NK-92 (cell line): ENCODE measurements around the gene KRT15.

Source experiments
- DNase-seq: peaks from one replicate; lab custom pipeline; 2025; ENCODE audit not compliant: unreplicated experiment; lab: John Stamatoyannopoulos, UW

The KRT15 gene

DNA sequence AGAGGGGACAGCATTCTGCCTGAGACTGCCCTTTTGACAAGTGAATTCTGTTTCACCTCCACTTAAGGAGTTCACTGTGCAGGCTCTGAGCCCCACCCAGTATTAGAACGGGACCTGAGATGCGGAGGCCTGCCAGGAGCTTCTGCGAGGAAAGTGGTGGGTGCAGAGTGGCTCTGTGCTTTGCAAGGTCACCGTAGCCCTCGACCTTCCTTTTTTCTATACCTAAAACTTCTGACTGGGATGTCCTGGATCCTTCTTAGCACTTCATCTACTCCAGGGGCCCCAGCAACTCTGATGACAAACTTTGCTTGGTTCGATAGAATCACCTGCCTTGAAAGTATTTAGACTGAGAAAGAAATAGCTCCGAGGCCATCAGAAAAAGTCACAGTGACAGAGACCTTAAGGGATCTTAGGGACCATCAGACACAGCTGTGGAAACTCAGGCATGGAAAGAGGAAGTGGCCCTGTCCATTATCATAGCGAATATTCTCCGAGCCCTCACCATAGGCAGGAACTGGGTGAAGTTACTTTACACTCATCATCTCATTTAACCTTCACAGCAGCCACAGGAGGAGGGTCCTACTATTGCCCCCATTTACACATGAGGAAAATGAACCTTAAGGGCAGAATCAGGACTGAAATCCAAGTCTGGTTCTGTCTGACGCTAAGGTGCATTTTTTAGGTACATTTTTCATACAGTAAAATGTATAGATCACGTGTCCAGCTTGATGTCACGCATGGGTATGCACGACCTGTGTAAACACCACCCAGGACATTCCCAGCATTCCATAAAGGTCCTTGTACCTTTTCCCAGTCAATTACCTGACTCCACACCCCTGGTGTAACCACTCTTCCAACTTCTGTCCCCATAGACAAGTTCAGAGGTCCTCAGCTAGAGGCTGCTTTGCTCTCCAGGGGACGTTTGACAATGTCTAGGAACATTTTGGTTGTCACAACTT is 12.6 kb downstream of the KRT15 start:
- DNase-seq, result no peak

DNA sequence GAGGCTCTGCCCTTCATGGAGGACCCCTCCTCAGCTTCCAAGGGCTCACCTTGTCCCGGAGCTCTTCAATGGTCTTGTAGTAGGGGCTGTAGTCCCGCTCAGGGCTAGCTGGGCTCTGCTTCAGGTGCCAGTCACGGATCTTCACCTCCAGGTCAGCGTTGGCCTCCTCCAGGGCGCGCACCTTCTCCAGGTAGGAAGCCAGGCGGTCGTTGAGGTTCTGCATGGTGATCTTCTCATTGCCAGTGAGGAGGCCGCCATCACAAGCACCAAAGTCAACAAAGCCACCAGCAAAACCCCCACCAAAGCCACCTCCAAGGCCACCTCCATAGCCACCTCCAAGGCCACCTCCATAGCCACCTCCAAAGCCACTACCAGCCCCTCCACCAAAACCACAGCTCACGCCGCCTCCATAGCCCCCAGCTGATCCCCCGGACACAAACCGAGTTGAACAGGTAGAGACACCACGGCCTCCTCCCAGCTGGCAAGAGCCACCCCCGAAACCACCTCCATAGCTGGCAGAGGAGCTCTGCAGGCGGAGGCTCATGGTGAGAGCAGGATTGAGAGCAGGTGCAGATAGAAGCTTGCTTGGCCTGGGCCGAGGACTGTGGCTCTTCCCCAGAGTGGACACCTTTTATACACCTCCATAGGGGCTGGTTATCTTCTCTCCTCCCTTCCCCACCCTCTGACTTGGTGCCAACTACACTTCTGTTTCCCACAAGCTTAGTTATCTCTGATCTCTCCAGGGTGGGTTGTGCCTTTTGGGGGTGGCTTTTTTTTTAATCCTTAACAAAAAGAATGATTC is 13.5 kb downstream of the KRT15 start, which contains the start of gene KRT13:
Gene KRT13, minus strand, starts transcription at position 606 of the 802 bp plus-strand sequence. Its CDS starts 62 bp downstream, at position 544.
- no peak for DNase-seq

DNA sequence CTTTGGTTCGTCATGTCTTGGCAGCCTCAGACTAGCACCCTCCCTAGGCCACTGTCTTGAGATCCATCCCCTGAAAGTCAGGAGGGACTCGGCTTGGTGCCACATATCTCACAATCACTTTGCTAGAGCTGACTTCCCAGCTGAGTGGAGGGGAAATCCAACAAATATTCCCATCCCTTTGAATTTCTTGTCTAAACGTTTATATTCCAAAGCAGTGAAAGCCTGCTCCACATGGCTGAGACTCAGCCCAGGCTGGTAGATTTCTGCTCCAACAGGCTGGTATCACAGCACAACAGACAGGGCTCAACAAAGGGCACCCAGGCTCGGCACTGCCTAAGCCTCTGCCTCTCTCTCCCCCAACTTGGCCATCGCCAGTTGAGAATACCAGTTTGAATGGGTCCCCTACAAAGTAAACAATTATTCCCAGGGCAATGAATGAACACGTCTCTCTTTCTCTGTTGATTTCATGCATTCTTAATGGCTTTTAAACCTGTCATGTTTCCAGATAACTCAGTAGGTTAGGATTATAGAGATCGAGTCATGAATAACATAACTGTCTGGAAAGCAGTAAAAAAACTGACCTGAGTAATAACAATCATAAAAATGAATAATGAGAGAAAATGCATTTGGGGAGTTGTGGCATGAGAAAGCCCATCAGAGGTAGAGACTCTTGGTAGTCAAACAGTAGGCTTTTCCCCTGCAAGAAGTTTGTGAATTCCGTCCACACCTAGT is 14.3 kb downstream of the KRT15 start:
- DNase-seq, result no peak

DNA sequence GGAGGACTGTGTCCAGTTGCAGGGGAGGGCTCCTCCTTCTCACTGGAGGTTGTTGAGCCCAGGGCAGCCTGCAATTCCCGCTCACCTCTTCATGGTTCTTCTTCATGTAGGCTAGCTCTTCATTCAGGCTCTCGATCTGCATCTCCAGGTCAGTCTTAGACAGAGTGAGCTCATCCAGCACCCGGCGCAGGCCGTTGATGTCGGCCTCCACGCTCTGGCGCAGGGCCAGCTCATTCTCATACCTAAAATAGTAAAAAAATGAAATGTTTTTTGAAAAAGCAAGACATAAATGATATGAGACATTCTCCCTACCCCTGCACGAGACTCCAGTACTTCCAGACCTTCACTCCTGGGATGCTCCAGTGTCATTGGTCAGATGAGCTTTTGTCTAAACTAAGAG is 15.5 kb downstream of the KRT15 start:
- DNase-seq, result no peak

DNA sequence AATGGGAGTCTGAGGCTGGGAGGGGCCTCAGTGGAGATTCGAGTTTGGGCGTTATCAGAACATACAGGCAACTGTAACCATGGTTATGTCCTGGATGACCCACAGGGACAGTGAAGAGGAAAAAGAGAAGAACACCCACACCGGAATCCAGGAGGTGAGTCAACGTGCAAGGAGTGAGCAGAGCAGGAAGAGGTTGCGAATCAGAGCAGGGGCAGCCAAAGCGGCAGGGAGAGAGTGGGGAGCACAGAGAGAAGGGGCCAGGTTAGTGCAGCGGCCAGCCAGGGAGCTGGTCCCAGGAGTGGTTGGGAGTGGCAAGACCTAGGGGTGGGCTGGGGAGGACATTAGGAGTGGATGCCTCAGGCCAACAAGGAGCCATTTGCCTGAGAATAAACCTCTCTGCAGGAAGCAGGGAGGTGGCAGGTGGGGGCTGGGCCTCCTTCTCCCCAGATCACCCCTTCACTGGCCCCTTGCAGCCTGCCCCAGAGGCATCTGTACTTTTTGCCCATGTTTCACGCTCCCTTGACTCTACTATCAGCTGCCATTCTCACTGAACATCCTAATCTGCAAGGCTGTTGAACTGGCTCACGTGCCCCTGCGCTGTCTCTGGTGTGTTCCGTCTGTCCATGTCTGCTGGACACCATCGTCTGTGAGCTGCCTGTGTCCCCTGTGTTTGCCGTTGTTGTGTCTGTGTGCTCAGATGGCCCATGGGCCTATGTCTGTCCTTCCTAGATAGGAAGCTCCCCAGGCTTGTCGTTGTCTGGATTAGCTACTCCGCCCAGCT is 18.4 kb downstream of the KRT15 start:
- DNase-seq, result no peak

DNA sequence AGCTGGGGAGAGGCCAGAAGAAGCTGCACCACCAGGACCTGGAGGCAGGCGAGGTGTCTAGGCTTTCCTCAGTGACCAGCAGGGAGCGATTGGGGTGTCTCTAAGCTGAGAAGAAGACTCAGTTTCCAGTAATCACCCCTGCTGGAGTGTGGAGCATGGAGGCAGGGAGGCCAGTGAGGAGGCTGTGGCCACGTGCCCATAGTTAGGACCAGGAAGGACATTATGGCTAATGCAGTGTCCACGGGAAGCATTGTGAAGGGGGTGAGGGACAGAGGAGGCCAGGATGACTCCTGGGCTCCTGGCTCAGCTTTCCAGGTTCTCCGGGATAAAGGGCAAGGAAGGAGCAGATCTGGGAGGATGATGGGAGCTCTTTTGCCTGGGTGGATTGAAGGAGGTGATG is 19.0 kb downstream of the KRT15 start:
- no peak for DNase-seq

DNA sequence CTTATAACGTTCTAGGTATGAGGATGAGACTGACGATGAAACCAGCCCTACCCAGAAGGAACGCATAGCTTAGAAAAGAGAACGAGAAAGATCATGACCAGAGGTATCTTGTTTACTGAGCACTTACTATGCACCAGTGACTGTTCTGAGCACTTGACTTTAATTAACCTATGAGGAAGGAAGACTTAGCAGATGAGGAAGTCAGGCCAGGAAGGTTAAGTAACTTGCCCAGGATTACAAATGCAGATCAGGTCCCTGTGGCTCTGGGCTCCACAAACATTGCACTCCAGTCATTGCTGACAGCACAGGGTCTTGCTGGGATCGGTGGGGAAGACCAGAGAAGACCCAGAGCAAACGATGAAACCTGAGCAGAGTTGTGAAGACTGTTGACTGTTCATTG is 20.4 kb downstream of the KRT15 start:
- DNase-seq, result no peak

DNA sequence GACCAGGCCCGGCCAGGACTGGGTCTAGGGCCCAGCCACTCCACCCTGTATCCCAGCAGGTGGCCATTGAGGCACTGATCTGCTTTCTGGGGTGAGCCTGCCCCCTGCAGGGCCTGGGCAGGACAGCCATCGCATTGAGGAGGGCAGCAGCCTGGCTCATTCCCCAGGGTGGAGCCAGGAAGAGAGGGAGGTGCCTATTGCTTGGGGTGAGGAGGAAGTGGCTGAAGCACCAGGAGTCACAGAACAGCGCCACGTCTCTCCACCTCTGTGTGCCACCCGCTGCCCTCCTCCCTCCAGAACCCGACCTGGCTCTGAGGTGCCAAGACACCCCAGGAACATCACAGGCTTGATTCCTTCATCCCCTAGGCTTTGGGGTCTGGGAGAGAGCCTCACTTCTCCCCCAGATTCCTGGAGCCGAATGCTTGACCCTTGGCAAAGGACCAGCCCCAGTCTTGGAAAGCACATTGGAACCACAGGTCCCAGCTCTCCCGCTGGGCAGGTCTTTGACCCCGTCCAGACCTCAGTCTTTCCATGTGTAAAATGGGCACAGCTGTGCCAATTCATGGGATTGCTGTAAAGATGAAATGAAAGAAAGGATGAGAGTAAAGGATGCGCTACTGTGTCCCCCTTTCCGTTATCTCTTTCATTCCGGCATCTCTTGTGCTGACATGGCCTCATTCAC is 21.7 kb downstream of the KRT15 start:
- DNase-seq, result no peak

DNA sequence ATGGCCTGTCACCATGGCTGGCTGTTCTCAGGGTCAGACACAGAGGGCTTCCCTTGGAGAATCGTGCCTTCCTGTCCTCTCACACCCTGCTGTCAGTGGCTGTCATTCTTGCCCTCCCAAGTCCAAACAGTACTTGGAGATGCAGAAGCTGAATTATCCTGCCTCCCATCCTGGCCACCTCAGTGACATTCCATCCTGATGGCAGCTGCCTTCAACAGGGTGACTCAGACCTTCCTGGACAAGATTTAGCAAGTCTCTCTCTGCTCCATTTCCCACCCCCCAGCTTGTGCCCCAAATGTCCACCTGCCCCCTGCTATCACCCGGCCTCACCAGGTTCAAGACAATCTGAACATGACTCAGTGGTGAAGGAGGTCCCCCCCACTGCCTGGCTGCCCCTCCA is 24.2 kb downstream of the KRT15 start:
- DNase-seq, result no peak

DNA sequence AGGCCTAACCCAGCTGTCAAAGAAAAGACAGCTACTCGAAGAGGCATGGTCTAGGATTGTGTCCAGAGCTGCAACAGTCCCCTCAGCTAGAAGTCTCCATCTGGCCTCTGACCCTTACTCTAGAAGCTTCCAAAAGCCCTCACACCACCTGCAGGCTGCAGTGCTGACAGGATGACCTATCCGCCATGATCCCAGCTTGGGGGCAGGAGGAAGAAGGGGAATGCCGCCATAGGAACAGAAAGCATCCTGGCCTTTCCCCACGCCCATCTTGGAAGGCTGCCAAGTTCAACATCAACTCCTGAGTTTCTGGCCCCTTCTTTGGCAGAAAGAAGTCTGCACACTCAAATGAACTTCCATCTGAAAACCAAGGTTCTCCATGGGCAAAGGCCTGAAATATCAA is 25.9 kb downstream of the KRT15 start:
- no peak for DNase-seq

DNA sequence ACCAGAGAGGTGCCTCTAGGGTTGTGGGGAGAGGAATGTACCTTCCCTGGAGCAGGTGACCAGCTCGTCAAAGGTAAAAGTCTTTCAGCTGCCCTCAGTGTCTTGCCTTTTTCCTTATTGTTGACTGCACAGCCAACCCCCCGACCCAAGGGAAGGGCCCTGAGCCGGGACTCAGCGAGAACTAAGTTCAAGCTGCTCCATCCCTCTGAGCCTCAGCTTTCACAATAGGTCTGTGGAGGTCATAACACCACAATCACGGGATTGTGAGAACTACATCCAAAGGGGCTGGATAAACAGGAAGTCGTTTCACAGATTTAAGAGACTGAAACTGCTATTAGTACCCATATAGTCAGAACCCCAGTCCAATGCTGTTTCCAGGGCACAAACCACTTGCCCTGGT is 26.3 kb downstream of the KRT15 start:
- no peak for DNase-seq

DNA sequence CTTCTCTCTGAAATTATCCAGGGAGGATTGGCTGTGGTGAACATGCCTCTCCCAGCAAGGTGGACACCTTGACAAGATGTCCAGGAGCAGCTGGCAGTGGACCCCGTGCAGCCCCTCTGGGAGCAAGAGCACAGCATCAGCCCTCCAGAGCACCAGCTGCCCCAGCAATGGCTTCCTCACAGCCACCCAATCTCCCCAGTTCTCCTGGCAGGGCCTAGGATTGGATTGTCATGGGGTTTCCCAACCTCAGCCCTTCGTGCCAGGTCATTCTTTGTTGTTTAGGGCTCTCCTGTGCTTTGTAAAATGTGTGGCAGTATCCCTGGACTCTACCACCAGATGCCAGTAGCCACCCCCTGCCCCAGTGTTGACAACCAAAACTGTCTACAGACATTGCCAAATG is 27.2 kb downstream of the KRT15 start:
- DNase-seq, result no peak

DNA sequence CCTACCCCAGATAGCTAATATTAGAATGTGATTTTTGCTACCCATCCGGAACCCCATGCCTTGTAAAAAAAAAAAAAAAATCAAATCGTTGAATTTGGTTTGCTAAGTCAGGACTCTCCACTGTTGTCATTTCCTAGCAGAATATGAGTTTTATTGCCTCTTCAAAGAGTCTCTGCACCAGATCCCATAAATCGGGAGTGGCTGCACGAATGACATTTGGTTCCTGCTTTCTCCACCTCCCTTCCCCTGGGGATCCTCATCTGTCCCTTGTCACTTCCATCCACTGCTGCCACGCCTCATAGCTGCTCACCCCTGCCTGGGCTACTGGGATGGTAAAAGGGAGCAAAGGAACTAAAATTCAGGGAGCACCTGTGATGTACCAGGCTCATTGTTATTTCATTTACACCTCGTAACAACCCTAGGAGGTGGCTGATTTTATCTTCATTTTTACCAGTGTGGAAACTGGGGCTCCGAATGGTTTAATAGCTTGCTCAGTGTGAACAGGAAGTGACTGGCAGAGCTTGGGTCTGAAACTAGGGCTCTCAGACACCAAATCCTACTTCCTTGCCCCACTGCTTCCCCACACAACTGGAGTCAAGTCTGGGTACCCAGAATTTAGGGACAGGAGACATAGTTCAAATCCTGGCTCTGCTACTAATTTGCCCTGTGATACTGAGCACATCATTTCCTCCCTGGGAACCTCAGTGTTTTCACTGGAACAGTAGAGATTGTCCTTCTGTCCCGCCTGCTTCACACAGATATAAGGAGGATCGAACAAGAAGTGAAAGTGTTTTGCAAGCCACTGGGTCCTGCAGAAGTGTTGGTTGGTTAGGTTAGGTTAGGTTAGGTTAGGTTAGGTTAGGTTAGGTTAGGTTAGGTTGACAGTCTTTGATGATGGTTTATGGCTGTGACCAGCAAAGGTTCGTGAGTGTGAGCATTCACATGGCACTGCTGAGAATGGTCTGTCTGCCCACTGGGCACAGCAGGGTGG is 28.4 kb downstream of the KRT15 start:
- no peak for DNase-seq

DNA sequence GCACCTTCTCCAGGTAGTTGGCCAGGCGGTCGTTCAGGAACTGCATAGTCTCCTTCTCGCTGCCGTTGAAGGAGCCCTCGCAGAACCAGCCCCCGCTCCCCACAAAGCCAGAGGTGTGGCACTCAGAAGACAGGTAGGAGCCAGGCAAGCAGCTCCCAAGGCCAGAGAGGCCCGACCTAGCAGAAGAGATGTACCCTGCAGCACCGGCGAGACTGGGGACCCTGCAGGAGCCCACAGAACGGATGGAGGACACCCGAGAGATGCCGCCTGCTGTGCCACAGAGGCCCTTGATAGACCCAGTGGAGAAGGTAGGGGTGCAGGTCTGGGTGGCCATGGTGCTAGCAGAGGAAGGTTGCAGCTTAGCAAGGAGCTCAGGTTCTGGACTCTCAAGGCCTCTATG is 29.2 kb downstream of the KRT15 start, which contains the start of gene KRT36:
Gene KRT36, minus strand, starts transcription at position 380 of the 400 bp plus-strand sequence. Its CDS starts 46 bp downstream, at position 334.
- DNase-seq, result no peak

DNA sequence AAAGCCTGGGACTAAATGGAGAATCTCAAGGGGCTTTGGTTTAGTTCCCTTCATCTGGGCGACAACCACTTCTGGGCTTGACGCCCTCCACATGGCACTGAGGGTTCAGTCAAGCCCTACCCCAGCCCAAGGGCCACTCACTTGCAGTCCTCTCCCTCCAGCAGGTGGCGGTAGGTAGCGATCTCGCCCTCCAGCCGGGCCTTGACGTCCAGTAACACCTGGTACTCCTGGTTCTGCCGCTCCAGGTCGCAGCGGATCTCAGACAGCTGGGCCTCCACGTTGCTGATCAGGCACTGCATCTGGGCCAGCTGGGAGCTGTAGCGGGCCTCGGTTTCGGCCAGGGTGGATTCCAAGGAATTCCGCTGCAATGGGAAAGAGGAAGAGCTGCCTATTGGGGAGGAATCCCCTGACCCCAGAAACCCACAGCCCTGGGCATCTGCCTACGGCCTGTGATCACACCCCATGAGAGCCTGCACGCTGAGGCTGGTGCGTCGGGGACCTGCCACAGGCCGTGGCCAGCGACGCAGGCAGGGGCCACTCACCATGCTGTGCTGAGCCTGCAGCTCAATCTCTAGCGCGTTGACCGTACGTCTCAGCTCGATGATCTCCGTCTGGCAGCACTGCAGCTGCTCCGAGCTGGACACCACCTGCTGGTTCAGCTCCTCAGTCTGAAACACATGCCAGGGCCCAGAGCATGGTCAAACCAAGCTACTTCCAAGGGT is 31.7 kb downstream of the KRT15 start:
- DNase-seq, result no peak

DNA sequence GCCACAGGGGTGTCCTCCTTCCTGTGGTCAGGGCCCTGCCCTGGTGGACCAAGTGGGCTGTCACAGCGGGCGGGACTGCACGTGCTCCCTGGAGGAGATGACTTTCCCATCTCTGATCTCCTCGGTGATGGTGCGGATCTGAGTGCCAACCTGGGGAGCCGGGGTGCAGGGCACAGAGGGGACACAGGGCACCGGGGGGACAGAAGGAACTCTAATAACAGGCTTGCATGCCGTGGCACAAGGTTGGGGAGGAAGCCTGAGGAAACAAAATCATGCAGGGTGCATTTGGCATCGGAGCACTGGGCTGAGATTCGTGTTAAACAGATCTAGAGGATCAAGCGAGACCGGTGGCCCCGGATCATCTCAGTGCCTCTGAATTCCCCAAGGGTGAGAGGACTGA is 32.4 kb downstream of the KRT15 start:
- DNase-seq, result no peak

DNA sequence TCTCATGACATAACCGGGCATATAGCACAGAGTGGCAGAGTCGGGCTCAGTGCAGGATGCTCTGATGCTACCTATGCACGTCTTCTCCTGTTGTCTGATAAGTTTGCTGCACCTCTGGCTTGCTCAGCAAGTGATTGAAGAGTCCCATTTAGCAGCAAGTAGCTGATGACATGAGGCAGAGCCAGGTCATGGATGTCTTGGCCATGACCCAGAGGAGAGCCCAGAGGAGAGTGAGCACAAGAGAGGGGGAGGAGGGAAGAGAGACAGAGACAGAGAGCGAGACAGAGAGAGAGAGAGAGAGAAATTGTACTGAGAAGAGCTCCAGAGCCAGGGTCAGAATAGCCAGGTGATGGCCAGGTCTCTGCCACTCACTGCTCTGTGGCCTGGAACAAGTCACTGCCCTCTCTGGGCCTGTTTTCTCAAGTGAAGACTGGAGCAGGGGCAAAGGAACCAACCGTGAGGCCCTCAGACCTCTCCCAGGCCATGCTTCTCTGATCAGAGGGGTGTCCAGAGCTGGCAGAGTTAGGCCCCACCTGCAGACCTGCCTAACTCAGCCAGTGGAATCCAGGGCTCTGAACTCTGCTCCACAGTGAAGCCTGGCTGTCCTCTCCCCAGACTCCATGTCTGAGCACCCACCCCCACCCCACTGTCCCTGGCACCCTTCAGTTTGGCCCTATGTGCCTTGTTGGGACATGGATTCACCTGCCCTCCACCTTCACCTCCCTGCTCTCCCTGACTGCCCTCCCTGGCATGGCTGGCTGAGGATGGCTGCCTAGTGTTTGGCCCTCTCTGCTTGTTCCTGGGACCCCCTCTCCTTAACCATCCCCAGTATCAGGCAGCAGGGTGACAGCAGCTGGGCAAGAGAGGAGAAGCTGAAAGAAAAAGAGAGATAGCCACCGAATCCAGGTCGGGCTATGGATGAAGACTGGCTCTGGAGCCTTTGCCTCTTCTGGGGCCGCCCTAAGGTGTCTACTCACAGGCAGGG is 33.5 kb downstream of the KRT15 start:
- DNase-seq, result no peak
